HG03442 (cell line): ENCODE measurements around the gene RFX7.
"Not testable (repeated sequence)": the region's sequence is repeated elsewhere in the genome, so short reads cannot be mapped to it uniquely, and the experiment has no call there.

ENCODE experiments used
- ATAC-seq: cut with Tn5 transposase; IDR thresholded peaks from one replicate; pipeline ENCODE4 v1.9.1; 2021; ENCODE audit warnings: mild to moderate bottlenecking, moderate library complexity; ENCODE audit not compliant: unreplicated experiment

RFX7 gene

GRCh38 chr15:56243163-56244037, at the start of gene RFX7:
TSS of gene RFX7 (minus strand) at chr15:56243879. CDS start at chr15:56243285, 594 bp downstream.
- ATAC-seq = peak; percentile 54

- no peak for ATAC-seq
Observed at GRCh38 chr15:56292546-56293316, 49.1 kb upstream of the RFX7 start.

- ATAC-seq = no peak
Observed at GRCh38 chr15:56291741-56292140, 48.1 kb upstream of the RFX7 start.

GRCh38 chr15:56286213-56286612, 42.5 kb upstream of the RFX7 start:
- no peak for ATAC-seq

GRCh38 chr15:56281145-56281544, 37.5 kb upstream of the RFX7 start:
- no peak for ATAC-seq

GRCh38 chr15:56273724-56274123, 30.0 kb upstream of the RFX7 start:
- no peak for ATAC-seq

GRCh38 chr15:56272454-56272853, 28.8 kb upstream of the RFX7 start:
- ATAC-seq = no peak

GRCh38 chr15:56266465-56266864, 22.8 kb upstream of the RFX7 start:
- not testable (repeated sequence) for ATAC-seq

- no peak for ATAC-seq
Observed at GRCh38 chr15:56261854-56262509, 18.3 kb upstream of the RFX7 start.

GRCh38 chr15:56257306-56257705, 13.6 kb upstream of the RFX7 start:
- ATAC-seq = not testable (repeated sequence)

- ATAC-seq = no peak
Observed at GRCh38 chr15:56254265-56254664, 10.6 kb upstream of the RFX7 start.

GRCh38 chr15:56252386-56252785, 8.7 kb upstream of the RFX7 start:
- no peak for ATAC-seq

- no peak for ATAC-seq
Observed at GRCh38 chr15:56251315-56252095, 7.8 kb upstream of the RFX7 start.

GRCh38 chr15:56250626-56251025, 6.9 kb upstream of the RFX7 start:
- ATAC-seq = no peak

- no peak for ATAC-seq
Observed at GRCh38 chr15:56249092-56249491, 5.4 kb upstream of the RFX7 start.

- no peak for ATAC-seq
Observed at GRCh38 chr15:56248311-56248992, 4.8 kb upstream of the RFX7 start.

GRCh38 chr15:56247266-56247665, 3.6 kb upstream of the RFX7 start:
- ATAC-seq = no peak

- ATAC-seq = peak; percentile 51
Observed at GRCh38 chr15:56245871-56246814, 2.5 kb upstream of the RFX7 start.
